Ectodermal cell (in vitro differentiated cells): ENCODE measurements around the gene ZC3H8.
A peak's percentile ranks its signal among the peaks of the same experiment; 100 is the strongest.
"Not testable (repeated sequence)": the region's sequence is repeated elsewhere in the genome, so short reads cannot be mapped to it uniquely, and the experiment has no call there.

Source experiments
- H3K27ac ChIP-seq: 2 replicates; pipeline ENCODE4 v1.7.0; 2013; ENCODE audit warnings: mild to moderate bottlenecking, low read depth, low read length; ENCODE audit not compliant: insufficient read depth, poor library complexity, severe bottlenecking
- H3K27me3 ChIP-seq: 2 replicates; pipeline ENCODE4 v1.7.0; 2013; ENCODE audit warnings: mild to moderate bottlenecking, low read length; ENCODE audit not compliant: insufficient read depth, control insufficient read depth, poor library complexity, severe bottlenecking
- H3K36me3 ChIP-seq: one replicate; pipeline ENCODE4 v1.7.0; 2013; ENCODE audit warnings: low read length; ENCODE audit not compliant: control insufficient read depth, insufficient read depth
- H3K4me1 ChIP-seq: one replicate; pipeline ENCODE4 v1.7.0; 2013; ENCODE audit warnings: low read length; ENCODE audit not compliant: control insufficient read depth, insufficient read depth
- H3K4me3 ChIP-seq: 2 replicates; pipeline ENCODE4 v1.7.0; 2013; ENCODE audit warnings: low read depth, low read length, control low read depth; ENCODE audit not compliant: insufficient read depth
- H3K9me3 ChIP-seq: 2 replicates; pipeline ENCODE4 v1.7.0; 2013; ENCODE audit warnings: mild to moderate bottlenecking, low read length, moderate library complexity; ENCODE audit not compliant: control insufficient read depth
- WGBS, 2 experiments: methylation state at CpG; one replicate each; pipeline ENCODE4 v1.1.7; 2013; ENCODE audit warnings: missing lambda C conversion rate in 2 of 2; 5-methylcytosine and 5-hydroxymethylcytosine counted together

ZC3H8 gene

DNA sequence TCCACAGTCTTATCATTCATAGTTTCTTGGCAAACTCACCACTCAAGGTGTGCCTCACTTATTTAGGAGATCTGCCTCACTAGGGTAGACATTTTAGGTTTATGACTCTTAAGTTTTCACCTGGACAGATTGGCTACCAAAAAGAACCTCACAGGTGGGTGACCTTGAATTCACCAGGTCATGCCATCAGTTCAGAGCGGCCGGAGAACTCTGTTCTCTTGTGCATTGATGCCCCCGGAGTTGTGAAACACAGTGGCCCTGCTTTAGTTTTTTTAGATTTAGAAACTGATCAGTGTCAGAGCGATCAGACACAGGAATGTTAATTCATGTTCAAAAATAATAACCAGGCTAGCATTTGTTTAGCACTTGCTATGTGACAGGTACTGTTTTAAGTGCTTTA lies 27.2 kb upstream of the ZC3H8 start:
- not testable (repeated sequence) for H3K27ac ChIP-seq, H3K4me1 ChIP-seq, H3K9me3 ChIP-seq, H3K4me3 ChIP-seq, H3K36me3 ChIP-seq, H3K27me3 ChIP-seq
- WGBS, 2 experiments = 91 to 92% methylated on average over 4 of the region's 4 CpGs

DNA sequence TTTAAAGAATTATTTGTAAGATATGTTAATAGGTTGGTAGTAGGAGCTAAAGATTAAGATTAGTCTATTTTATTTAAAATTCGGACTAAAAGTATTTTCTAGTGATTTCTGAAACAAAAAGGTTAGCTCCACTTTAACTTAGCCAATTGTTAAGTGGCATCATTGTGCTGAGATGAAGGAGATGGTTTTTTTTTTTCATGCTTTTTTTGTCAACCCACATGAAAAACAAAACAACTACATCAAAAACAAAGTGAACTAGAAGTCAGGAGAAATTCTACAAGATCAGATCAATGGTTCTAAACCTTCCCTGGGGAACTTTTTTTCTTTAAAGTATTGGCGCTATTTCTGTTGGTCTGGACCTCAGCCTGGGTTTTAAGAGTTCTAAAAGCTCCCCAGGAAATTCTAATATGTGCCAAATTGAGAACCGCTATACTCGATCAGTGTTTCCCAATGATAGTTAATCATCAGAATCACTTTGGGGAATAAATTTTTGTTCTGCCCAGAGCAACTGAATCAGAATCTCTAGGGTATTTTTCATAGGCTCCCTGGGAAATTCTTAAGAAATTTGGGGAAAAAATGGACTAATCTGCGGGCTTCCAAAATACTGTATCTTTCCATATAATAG lies 22.9 kb upstream of the ZC3H8 start:
- WGBS, 2 experiments = 96 to 98% methylated on average over 4 of the region's 5 CpGs
- no peak overlapping the region for H3K4me3 ChIP-seq
- H3K9me3 ChIP-seq = no peaks in the 10 kb centered on the region
- no peak overlapping the region for H3K27ac ChIP-seq
- no peaks in the 10 kb centered on the region for H3K4me1 ChIP-seq
- H3K36me3 ChIP-seq = no peaks in the 10 kb centered on the region
- no peaks in the 10 kb centered on the region for H3K27me3 ChIP-seq

DNA sequence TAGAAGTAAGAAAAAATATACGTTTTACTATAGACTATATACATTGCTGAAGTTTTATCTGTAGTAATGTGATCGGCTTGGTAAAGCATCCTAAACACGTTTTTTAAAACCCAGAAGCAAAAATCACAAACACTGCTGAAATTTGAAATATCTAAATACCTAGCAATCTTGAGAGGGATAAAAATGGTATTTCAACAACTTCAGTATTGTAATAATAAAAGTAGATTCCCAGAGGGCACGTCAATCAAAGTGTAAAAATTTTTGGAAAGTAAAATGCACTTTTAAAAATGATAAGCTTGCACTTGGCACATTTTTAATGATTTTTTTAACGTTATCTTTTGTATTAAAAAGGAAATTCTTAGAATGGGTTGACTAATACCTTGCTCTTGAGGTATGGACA lies 22.1 kb upstream of the ZC3H8 start:
- Histone ChIP-seq H3K9me3 (no peaks in the 10 kb centered on the region), H3K27me3 (no peaks in the 10 kb centered on the region), H3K36me3 (no peaks in the 10 kb centered on the region), H3K27ac (no peak overlapping the region), H3K4me1 (no peaks in the 10 kb centered on the region), H3K4me3 (no peak overlapping the region)
- WGBS, 2 experiments = 87 to 100% methylated on average over 2 to 3 of the region's 5 CpGs

DNA sequence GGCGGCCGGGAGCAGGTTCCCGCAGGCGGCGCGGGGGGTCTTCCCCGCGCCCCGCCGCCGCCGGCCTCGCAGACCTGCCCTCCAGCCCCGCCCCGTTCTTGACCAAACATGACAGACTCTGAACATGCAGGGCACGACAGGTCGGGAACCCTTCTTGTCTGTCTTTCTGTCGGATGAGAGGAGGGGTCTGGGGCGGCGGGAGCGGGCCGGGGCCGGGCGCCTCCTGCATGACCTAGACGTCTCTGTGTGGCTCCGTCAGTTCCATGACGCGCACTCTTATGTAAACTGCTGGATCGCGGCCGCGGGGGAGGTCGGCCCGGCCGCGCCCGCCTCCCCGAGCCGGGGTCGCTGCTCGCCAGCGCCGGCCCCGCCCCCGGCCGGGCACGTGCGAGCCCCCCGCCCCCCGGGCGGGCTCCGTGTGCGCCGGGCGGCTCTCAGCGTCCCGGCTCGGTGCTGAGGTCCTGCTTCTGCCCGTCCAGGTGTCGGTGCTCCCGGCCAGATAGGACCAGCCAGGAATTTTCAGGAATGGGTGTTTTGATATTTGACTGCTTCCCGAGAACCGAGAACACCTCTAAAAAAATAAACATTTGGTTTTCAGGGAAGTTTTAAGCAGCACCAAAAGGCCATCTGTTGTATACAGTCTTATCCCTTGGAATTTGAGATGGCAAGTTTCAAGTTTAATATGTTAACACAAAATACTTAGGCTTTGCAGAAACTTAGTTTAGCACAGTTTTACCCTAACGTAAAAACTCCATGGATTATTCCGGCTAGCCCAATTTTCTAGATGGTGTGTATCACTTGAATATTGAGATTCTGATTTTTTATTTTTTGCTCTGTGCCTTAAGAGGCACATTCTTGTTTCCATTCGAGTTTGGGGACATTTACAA lies 21.3 kb upstream of the ZC3H8 start:
- no peaks in the 10 kb centered on the region for H3K27me3 ChIP-seq
- H3K9me3 ChIP-seq = no peaks in the 10 kb centered on the region
- peak overlapping the region; percentile 97 for H3K4me3 ChIP-seq
- no peaks in the 10 kb centered on the region for H3K4me1 ChIP-seq
- no peaks in the 10 kb centered on the region for H3K36me3 ChIP-seq
- WGBS, 2 experiments = 2% methylated on average over 65 to 66 of the region's 66 CpGs
- peak overlapping the region; percentile 100 for H3K27ac ChIP-seq

DNA sequence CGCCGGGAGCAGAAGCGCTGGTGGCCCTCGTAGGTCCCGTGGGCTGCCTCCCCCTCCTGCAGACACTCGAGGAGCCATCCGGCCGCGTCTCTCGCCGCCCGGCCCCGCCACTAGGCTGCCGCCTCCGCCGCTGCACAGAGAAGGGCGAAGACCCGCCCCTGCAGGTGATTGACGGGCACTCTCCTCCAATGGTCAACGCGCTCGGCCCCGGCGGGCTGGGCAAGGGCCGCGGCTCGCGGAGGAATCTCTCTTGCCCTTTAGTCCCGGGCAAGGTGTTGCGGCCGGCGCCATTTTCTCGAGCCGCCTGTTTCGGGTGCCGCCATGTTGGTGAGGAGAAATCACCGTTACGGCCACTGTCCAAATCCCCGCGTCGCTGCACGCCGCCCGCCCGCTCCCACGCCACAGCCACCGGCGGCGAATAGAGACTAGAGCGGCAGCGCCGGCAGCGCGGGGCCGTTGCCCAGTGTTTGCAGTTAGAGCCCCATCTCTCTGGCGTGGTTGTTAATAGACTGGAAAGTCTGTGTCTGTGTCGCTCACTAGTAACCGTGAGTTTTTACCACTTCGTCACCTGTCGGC lies 20.6 kb upstream of the ZC3H8 start, which contains the start of gene ZC3H6:
Gene ZC3H6, plus strand, starts transcription at position 287 of the 576 bp plus-strand sequence. CDS start 398 bp downstream, outside the sequence.
- Histone ChIP-seq H3K9me3 (no peaks in the 10 kb centered on the region), H3K4me1 (no peaks in the 10 kb centered on the region), H3K4me3 (peak within 1 kb of the TSS; percentile 97), H3K36me3 (no peaks in the 10 kb centered on the region), H3K27ac (peak within 1 kb of the TSS; percentile 100), H3K27me3 (no peaks in the 10 kb centered on the region)
- 0% methylated on average over 60 of the region's 60 CpGs for WGBS, 2 experiments

DNA sequence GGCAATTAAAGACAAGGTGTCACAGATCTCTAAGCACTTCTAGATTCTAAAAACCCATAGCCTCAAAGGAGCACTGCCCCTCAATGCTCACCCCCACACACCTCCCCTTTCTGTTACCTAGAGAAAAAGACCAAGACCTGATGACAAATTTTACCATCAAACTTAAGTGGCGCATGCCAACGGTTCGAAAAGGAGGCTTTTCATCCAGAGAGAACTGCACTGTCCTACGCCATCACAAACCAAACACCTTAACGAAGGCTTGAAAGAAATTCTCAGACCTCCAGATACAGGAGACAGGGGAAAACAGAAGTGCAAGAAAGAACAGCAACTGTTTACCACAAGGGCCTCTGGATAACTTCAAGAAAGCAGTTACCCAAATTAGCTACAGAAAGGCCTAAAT lies 18.5 kb upstream of the ZC3H8 start:
- H3K4me3 ChIP-seq = no peak overlapping the region
- no peaks in the 10 kb centered on the region for H3K4me1 ChIP-seq
- H3K36me3 ChIP-seq = no peaks in the 10 kb centered on the region
- no peaks in the 10 kb centered on the region for H3K27me3 ChIP-seq
- H3K27ac ChIP-seq = no peak overlapping the region
- H3K9me3 ChIP-seq = no peaks in the 10 kb centered on the region
- 92% methylated on average over 5 of the region's 5 CpGs for WGBS, 2 experiments

DNA sequence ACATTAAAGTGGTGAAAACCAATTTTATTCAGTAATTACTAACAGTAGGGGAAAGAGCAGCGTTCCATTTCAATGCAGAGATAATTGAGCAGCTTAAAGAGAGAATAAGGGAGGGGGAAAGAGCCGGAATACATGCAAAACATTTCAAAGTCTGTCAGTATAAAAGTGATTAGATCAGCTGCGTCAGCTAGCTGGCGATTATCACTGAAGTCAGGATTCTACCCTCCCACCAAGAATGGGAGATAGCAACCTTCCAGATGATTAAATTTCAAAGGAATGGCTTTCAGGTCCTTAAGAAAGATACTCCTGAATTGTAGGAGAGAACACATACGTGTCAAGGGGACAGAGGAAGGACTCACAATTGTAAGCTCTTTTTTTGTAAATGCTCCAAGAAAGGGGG lies 17.8 kb upstream of the ZC3H8 start:
- Histone ChIP-seq H3K36me3 (no peaks in the 10 kb centered on the region), H3K4me1 (no peaks in the 10 kb centered on the region), H3K9me3 (no peaks in the 10 kb centered on the region), H3K4me3 (no peak overlapping the region), H3K27me3 (no peaks in the 10 kb centered on the region), H3K27ac (no peak overlapping the region)
- 86 to 89% methylated on average over 5 of the region's 5 CpGs for WGBS, 2 experiments

DNA sequence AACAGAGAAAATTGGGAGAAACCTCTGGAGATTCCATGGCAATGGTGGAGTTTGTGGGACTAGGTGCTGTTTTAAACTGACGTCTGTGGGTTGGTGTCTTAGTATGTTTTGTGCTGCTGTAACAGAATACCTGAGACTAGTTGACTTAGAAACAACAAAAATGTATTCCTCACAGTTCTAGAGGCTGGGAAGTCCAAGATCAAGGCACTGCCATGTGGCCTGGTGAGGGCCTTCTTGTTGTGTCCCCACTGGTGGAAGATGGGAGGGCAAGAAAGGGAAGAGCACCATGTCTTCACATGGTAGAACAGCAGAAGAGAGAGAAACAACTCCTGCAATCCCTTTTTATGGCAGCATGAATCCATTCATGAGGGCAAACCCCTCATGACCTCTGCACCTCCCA lies 13.7 kb upstream of the ZC3H8 start:
- Histone ChIP-seq H3K36me3 (no peaks in the 10 kb centered on the region), H3K4me1 (no peaks in the 10 kb centered on the region), H3K4me3 (no peak overlapping the region), H3K27me3 (no peaks in the 10 kb centered on the region), H3K27ac (no peak overlapping the region), H3K9me3 (no peaks in the 10 kb centered on the region)
- WGBS, 2 experiments = 85 to 92% methylated on average over 1 of the region's 1 CpG

DNA sequence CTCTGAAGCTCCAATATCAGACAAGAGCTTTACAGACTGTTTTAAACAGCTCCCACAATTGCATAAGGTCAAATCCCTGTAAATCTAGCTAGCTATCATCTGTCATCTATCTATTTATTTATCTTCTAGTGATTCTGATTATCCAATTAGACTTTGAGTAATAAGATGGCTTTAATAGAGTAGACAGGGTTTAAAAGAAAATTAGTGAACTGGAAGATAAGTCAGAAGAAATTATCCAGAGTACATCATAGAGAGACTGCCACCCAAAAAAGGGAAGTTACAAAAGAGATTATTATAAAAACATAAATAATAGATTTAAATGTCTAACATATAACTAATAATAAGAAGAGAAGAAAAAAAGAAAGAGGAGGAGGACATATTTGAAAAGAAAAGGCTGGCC lies 8.0 kb upstream of the ZC3H8 start:
- Histone ChIP-seq H3K4me1 (no peaks in the 10 kb centered on the region), H3K36me3 (no peaks in the 10 kb centered on the region), H3K27me3 (no peaks in the 10 kb centered on the region), H3K9me3 (no peaks in the 10 kb centered on the region), H3K27ac (no peak overlapping the region), H3K4me3 (no peak overlapping the region)

DNA sequence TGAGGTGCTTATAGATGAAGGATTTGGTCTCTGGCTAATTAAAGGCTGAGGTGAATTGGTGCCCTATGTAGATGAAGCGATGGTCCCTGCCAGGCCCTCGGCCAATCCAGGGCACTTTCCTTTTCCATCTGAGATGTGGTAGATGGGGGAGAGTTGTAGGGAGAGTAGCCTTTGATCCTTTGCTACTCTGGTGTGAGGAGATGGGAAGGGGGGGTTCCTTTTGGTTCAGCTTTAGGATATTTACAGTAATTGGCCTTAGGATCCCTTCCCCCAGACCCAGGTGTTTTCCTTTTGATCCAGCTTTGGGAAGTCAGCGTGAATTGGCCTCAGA lies 5.4 kb upstream of the ZC3H8 start:
- no peaks in the 10 kb centered on the region for H3K36me3 ChIP-seq
- no peak overlapping the region for H3K27ac ChIP-seq
- WGBS, 2 experiments = 92 to 93% methylated on average over 3 of the region's 3 CpGs
- no peaks in the 10 kb centered on the region for H3K9me3 ChIP-seq
- H3K27me3 ChIP-seq = no peaks in the 10 kb centered on the region
- no peaks in the 10 kb centered on the region for H3K4me1 ChIP-seq
- no peak overlapping the region for H3K4me3 ChIP-seq
